ENCODE results near the gene FGD5. TPM values are rescaled to one million over a fixed set of nuclear protein-coding genes. Genes with fewer than 3 reads are reported as not detected.

The FGD5 gene
- total RNA-seq, 4 donors from 2014 or later: 10.0 to 66.8 (median 19.2) TPM

DNA sequence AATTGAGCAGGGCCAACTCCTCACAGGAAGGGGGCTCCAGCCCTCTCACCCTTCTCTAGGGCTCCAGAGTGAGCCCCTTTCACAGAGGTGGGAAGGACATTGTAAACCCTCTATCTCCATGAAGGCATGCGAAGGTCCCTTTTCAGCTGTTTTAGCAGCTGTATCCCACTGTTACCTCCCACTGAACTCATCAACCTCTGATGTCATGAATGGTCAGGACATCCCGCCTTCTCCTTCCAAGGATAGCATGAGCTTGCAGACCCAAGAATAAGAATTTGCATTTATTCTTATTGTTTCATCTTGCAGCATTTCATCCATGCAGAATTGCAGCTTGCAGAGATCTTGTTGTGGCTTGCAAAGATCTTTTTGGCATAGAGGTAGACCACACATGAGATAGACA is 24.3 kb upstream of the FGD5 start:
- intact Hi-C loops (cut with DNase I; ENCODE audit: low total_unique reads): no loop called here
- no peaks in the 10 kb centered on the region for H3K9me3 ChIP-seq
- no peaks in the 10 kb centered on the region for H3K36me3 ChIP-seq
- H3K4me3 ChIP-seq: no peak overlapping the region
- TF ChIP-seq, protein P1, sequence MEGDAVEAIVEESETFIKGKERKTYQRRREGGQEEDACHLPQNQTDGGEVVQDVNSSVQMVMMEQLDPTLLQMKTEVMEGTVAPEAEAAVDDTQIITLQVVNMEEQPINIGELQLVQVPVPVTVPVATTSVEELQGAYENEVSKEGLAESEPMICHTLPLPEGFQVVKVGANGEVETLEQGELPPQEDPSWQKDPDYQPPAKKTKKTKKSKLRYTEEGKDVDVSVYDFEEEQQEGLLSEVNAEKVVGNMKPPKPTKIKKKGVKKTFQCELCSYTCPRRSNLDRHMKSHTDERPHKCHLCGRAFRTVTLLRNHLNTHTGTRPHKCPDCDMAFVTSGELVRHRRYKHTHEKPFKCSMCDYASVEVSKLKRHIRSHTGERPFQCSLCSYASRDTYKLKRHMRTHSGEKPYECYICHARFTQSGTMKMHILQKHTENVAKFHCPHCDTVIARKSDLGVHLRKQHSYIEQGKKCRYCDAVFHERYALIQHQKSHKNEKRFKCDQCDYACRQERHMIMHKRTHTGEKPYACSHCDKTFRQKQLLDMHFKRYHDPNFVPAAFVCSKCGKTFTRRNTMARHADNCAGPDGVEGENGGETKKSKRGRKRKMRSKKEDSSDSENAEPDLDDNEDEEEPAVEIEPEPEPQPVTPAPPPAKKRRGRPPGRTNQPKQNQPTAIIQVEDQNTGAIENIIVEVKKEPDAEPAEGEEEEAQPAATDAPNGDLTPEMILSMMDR (IDR thresholded peaks at IDR 0.05): no peak
- TF ChIP-seq POLR2A (IDR thresholded peaks at IDR 0.05): no peak
- no peaks in the 10 kb centered on the region for H3K27me3 ChIP-seq
- peaks cover 0 to 6% of the 10 kb centered on the region in 2 donors for H3K4me1 ChIP-seq
- no peak for DNase-seq
- H3K27ac ChIP-seq: peak overlapping the region in 1 of 2 donors; percentile 65

DNA sequence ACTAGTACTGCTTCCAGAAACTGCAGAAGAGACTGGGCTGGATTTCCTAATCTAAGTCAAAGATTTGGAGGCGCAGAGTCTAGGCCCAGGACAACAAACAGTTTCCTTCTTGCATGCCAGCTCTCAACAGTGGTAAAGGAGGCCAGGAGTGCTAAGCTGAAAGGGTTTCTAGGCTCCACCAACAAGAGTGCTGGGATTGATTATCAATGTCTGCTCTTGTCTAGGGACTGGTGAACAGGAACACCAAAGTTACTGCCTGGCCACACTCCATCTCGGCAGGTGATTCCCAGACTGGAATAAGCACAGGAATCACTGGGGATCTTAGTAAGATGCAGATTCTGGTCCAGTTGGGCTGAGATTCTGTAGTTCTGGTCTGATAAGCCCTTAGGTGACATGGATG is 22.8 kb upstream of the FGD5 start:
- H3K4me1 ChIP-seq: peaks cover 0 to 6% of the 10 kb centered on the region in 2 donors
- H3K27ac ChIP-seq: peak overlapping the region; percentile 23 to 28
- intact Hi-C loops (cut with DNase I; ENCODE audit: low total_unique reads): no loop called here
- no peak for TF ChIP-seq POLR2A (IDR thresholded peaks at IDR 0.05)
- TF ChIP-seq, protein P1 (IDR thresholded peaks at IDR 0.05): no peak
- no peaks in the 10 kb centered on the region for H3K36me3 ChIP-seq
- no peak for DNase-seq
- no peaks in the 10 kb centered on the region for H3K9me3 ChIP-seq
- H3K4me3 ChIP-seq: no peak overlapping the region
- H3K27me3 ChIP-seq: no peaks in the 10 kb centered on the region

- no peak for TF ChIP-seq POLR2A (IDR thresholded peaks at IDR 0.05)
- TF ChIP-seq, protein P1 (IDR thresholded peaks at IDR 0.05): no peak
- peak in 1 of 2 donors; percentile 46 for DNase-seq
- peak overlapping the region; percentile 23 to 28 for H3K27ac ChIP-seq
- H3K4me3 ChIP-seq: no peak overlapping the region
- no peaks in the 10 kb centered on the region for H3K27me3 ChIP-seq
- no peaks in the 10 kb centered on the region for H3K9me3 ChIP-seq
- no peaks in the 10 kb centered on the region for H3K36me3 ChIP-seq
- H3K4me1 ChIP-seq: peaks cover 0 to 6% of the 10 kb centered on the region in 2 donors
- intact Hi-C loops (cut with DNase I; ENCODE audit: low total_unique reads): no loop called here
These were observed 22.2 kb upstream of the FGD5 start for GRCh38 chr3:14796403-14797077.

- DNase-seq: peak in 1 of 2 donors; percentile 7
- Histone ChIP-seq H3K36me3 (no peaks in the 10 kb centered on the region), H3K27ac (no peak overlapping the region), H3K27me3 (no peaks in the 10 kb centered on the region), H3K4me1 (peaks cover 0 to 6% of the 10 kb centered on the region in 2 donors), H3K9me3 (no peaks in the 10 kb centered on the region), H3K4me3 (no peak overlapping the region)
- intact Hi-C loops (cut with DNase I; ENCODE audit: low total_unique reads): no loop called here
- TF ChIP-seq, protein P1 (IDR thresholded peaks at IDR 0.05): no peak
- TF ChIP-seq POLR2A (IDR thresholded peaks at IDR 0.05): no peak
These were observed 21.0 kb upstream of the FGD5 start for GRCh38 chr3:14797731-14798130.

GRCh38 chr3:14798231-14798630 is 20.5 kb upstream of the FGD5 start:
- TF ChIP-seq POLR2A (IDR thresholded peaks at IDR 0.05): no peak
- TF ChIP-seq, protein P1 (IDR thresholded peaks at IDR 0.05): no peak
- H3K36me3 ChIP-seq: no peaks in the 10 kb centered on the region
- H3K9me3 ChIP-seq: no peaks in the 10 kb centered on the region
- peaks cover 0 to 6% of the 10 kb centered on the region in 2 donors for H3K4me1 ChIP-seq
- no peak overlapping the region for H3K27ac ChIP-seq
- H3K4me3 ChIP-seq: no peak overlapping the region
- peak in 1 of 2 donors; percentile 5 for DNase-seq
- intact Hi-C loops (cut with DNase I; ENCODE audit: low total_unique reads): no loop called here
- no peaks in the 10 kb centered on the region for H3K27me3 ChIP-seq

Data from uterus (tissue), 4 donors.